ENCODE results near the gene OR1L1. TPM values are rescaled to one million over a fixed set of nuclear protein-coding genes. Genes with fewer than 3 reads are reported as not detected.

OR1L1 gene
- total RNA-seq, 1 donor from 2014 or later: not detected

- peaks cover 83% of the 10 kb centered on the region for H3K9me3 Mint-ChIP-seq
- H3K27ac Mint-ChIP-seq: no peak overlapping the region
These were observed 11.0 kb downstream of the OR1L1 start for GRCh38 chr9:122672481-122672880.

GRCh38 chr9:122684851-122685250 is 23.3 kb downstream of the OR1L1 start:
- H3K27me3 Mint-ChIP-seq (ENCODE audit: low read depth): no peaks in the 10 kb centered on the region
- peaks cover 85% of the 10 kb centered on the region for H3K9me3 Mint-ChIP-seq
- TF ChIP-seq CTCF (IDR thresholded peaks at IDR 0.05; ENCODE audit: unreplicated experiment): no peak
- no peaks in the 10 kb centered on the region for H3K36me3 Mint-ChIP-seq
- H3K4me1 Mint-ChIP-seq: no peaks in the 10 kb centered on the region
- no peak for DNase-seq (ENCODE audit: low spot score in 2 of 2, unreplicated experiment in 2 of 2)
- H3K27ac Mint-ChIP-seq: no peak overlapping the region
- no peak overlapping the region for H3K4me3 Mint-ChIP-seq

More at GRCh38 chr9:122672481-122672880, 11.0 kb downstream of the OR1L1 start:
- TF ChIP-seq CTCF (IDR thresholded peaks at IDR 0.05; ENCODE audit: unreplicated experiment): no peak
- no peak for DNase-seq (ENCODE audit: low spot score in 2 of 2, unreplicated experiment in 2 of 2)
- Mint-ChIP-seq H3K27me3 (ENCODE audit: low read depth) (no peaks in the 10 kb centered on the region), H3K4me1 (no peaks in the 10 kb centered on the region), H3K36me3 (peaks cover 3% of the 10 kb centered on the region), H3K4me3 (no peak overlapping the region)

GRCh38 chr9:122695696-122696095 is 34.2 kb downstream of the OR1L1 start:
- no peak overlapping the region for H3K27ac Mint-ChIP-seq
- no peak overlapping the region for H3K4me3 Mint-ChIP-seq
- no peak for TF ChIP-seq CTCF (IDR thresholded peaks at IDR 0.05; ENCODE audit: unreplicated experiment)
- no peaks in the 10 kb centered on the region for H3K4me1 Mint-ChIP-seq
- no peak for DNase-seq (ENCODE audit: low spot score in 2 of 2, unreplicated experiment in 2 of 2)
- peaks cover 3% of the 10 kb centered on the region for H3K36me3 Mint-ChIP-seq
- H3K27me3 Mint-ChIP-seq (ENCODE audit: low read depth): no peaks in the 10 kb centered on the region
- H3K9me3 Mint-ChIP-seq: peaks cover 37% of the 10 kb centered on the region

Other genes with a start within 250 kb of the OR1L1 start
- not detected in 3 replicates for gene OR1J1, start 183.8 kb upstream of the OR1L1 start, total RNA-seq
- not detected in 3 replicates for gene OR1J2, start 150.9 kb upstream of the OR1L1 start, total RNA-seq
- gene OR1J4, start 142.6 kb upstream of the OR1L1 start, total RNA-seq: not detected in 3 replicates
- not detected in 3 replicates for gene OR1N1, start 134.4 kb upstream of the OR1L1 start, total RNA-seq
- not detected in 3 replicates for gene OR1N2, start 108.6 kb upstream of the OR1L1 start, total RNA-seq
- 0.13 TPM in 1 of 3 replicates, not detected in the others for gene OR1L8, start 78.3 kb upstream of the OR1L1 start, total RNA-seq
- not detected in 3 replicates for gene OR1Q1, start 47.0 kb upstream of the OR1L1 start, total RNA-seq
- gene OR1B1, start 4.1 kb upstream of the OR1L1 start, total RNA-seq: not detected in 3 replicates
- not detected in 3 replicates for gene OR1L3, start 13.4 kb downstream of the OR1L1 start, total RNA-seq
- gene OR1L4, start 62.3 kb downstream of the OR1L1 start, total RNA-seq: not detected in 3 replicates
- gene OR1L6, start 80.6 kb downstream of the OR1L1 start, total RNA-seq: not detected in 3 replicates
- gene OR5C1, start 127.2 kb downstream of the OR1L1 start, total RNA-seq: not detected in 3 replicates
- gene OR1K1, start 138.4 kb downstream of the OR1L1 start, total RNA-seq: not detected in 3 replicates
- 25.7 to 30.5 TPM (median 26.8 TPM) in 3 replicates for gene PDCL, start 166.9 kb downstream of the OR1L1 start, total RNA-seq
- gene RC3H2, start 243.6 kb downstream of the OR1L1 start, total RNA-seq: 67.9 to 68.6 TPM (median 68.3 TPM) in 3 replicates

Measured in mesothelial cell of epicardium (in vitro differentiated cells).